Fibroblast of villous mesenchyme (primary cell): ENCODE data around the gene IGFBP4. TPM values are rescaled to one million over a fixed set of nuclear protein-coding genes. Genes with fewer than 3 reads are reported as not detected.

Source experiments
- DNase-seq: peaks from one replicate; pipeline ENCODE4 v3.0.0-alpha.2; 2010; ENCODE audit warnings: low read depth
- H3K4me3 ChIP-seq: 2 replicates; pipeline ENCODE4 v1.5.1; 2011; ENCODE audit warnings: low read depth, mild to moderate bottlenecking, low read length
- total RNA-seq: library from RNA; depleted of rRNA; stranded (reverse); fragments of >200 nt; gene quantifications from 2 replicates; pipeline ENCODE4 v1.2.3, GENCODE V29; 2012
- TF ChIP-seq, protein P1 (sequence below): IDR thresholded peaks from 2 replicates; pipeline ENCODE4 v1.5.1; 2012; ENCODE audit warnings: low read depth, mild to moderate bottlenecking, low read length; ENCODE audit not compliant: insufficient read depth

IGFBP4 gene
- total RNA-seq, 1 donor, result 225 TPM

DNA sequence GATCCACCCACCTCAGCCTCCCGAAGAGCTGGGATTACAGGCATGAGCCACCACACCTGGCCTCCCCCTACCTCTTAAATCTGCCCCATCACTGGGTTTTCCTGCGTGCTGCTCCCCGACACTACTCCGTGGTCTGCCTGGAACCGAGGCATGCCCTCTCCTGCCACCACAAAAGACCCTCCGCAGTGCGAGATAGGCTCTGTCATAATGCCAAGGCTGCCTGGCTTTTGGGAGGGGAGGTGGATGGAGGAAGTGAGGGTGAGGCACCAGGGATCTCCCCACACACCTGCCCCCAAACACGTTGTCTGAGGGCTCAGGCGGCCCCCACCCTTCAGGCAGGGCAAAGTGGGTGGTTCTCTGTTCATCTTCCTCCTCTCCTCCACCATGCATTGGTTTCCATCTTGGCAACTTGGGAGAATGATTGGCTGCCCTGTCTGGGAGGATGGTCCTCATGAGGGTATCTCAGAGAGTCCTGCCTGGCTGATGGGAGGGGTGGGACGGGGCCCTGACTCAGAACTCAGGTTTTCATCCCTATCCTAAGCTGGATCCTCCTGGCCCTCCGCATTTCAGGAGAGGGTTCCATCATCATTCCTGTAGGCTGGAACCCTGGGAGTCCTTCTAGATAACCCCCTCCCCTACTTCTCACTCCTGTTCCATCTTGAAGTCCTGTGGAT lies 23.2 kb downstream of the IGFBP4 start:
- DNase-seq, result no peak
- TF ChIP-seq, protein P1, sequence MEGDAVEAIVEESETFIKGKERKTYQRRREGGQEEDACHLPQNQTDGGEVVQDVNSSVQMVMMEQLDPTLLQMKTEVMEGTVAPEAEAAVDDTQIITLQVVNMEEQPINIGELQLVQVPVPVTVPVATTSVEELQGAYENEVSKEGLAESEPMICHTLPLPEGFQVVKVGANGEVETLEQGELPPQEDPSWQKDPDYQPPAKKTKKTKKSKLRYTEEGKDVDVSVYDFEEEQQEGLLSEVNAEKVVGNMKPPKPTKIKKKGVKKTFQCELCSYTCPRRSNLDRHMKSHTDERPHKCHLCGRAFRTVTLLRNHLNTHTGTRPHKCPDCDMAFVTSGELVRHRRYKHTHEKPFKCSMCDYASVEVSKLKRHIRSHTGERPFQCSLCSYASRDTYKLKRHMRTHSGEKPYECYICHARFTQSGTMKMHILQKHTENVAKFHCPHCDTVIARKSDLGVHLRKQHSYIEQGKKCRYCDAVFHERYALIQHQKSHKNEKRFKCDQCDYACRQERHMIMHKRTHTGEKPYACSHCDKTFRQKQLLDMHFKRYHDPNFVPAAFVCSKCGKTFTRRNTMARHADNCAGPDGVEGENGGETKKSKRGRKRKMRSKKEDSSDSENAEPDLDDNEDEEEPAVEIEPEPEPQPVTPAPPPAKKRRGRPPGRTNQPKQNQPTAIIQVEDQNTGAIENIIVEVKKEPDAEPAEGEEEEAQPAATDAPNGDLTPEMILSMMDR, result no peak
- no peak overlapping the region for H3K4me3 ChIP-seq

DNA sequence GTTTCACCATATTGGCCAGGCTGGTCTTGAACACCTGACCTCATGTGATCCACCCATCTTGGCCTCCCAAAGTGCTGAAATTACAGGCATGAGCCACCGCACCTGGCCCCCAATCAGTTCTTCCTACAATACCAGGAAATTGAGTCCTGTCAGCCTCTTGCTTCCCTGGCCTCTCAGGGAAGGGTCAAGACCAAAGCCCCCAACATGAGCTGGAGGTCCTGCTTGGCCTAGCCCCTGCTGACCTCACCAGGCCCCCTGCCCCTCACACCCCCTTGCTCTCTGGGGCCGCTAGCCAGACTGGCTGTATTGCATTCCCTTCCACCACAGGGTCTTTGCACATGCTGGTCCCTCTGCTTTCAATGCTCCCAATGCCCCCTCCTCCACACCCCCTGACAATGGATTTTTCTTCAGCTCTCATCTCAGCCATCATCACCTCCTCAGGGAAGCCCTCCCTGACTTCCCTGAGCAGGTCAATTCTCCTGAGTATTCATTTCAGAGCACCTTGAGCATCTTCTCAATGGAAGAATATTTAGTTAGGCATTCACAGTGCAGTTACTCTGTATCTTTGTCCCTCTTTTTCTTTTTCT lies 24.1 kb downstream of the IGFBP4 start:
- TF ChIP-seq, protein P1, result no peak
- no peak for DNase-seq
- no peak overlapping the region for H3K4me3 ChIP-seq

DNA sequence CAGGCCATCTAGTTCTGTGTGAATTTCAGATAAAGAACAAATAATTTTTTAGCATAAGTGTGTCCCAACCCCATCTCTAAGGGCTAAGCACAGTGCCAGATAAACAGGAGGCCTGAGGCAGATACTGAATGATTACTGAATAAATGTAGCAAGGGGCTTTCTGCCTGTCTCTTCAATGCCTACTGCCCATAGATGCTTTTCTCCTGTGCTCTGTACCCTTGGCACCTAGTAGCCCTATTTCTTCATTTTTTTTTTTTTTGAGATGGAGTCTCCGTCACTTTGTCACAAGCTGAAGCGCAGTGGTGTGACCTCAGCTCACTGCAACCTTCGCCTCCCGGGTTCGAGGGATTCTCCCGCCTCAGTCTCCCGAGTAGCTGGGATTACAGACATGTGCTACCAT lies 25.3 kb downstream of the IGFBP4 start:
- H3K4me3 ChIP-seq, result no peak overlapping the region
- DNase-seq, result no peak
- TF ChIP-seq, protein P1, result no peak

DNA sequence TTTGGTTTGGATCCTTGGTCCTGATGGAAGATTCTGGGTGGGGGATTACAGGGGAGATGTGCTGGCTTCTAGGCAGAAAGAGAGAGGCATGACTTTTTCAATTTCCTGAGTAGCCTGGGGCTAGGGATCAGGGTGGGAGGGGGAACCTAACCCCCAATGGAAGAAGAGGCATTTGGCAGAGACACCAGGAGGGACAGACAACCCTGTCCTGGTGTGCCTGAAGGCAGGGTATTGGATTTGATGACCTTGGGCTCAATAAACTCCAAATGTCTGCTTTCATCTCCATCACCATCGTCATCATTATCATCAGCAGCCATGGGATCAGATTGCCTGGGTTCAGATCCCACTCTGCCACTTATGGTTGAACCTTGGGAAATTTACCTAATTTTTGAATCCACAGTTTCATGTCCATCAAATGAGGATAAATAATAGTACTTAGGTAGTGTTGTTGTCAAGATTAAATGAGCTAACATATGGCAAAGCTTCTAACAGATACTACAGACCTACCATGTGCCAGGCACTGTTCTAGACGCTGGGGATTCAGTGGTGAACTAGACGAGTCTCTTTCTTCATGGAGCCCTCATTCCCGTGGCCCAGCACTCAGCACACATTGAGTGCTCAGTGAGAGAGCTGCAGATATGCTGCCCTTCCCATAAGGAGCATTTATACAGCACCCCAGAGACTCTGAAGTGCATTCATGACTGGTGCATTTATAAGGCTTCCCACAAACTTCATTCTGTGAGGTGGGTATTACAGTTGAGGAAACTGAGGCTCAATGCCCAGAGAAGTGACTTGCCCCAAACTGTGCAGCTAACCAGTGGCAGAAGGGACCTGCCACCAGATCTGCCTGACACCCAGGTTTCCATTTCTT lies 26.8 kb downstream of the IGFBP4 start:
- no peak overlapping the region for H3K4me3 ChIP-seq
- TF ChIP-seq, protein P1, result no peak
- no peak for DNase-seq

DNA sequence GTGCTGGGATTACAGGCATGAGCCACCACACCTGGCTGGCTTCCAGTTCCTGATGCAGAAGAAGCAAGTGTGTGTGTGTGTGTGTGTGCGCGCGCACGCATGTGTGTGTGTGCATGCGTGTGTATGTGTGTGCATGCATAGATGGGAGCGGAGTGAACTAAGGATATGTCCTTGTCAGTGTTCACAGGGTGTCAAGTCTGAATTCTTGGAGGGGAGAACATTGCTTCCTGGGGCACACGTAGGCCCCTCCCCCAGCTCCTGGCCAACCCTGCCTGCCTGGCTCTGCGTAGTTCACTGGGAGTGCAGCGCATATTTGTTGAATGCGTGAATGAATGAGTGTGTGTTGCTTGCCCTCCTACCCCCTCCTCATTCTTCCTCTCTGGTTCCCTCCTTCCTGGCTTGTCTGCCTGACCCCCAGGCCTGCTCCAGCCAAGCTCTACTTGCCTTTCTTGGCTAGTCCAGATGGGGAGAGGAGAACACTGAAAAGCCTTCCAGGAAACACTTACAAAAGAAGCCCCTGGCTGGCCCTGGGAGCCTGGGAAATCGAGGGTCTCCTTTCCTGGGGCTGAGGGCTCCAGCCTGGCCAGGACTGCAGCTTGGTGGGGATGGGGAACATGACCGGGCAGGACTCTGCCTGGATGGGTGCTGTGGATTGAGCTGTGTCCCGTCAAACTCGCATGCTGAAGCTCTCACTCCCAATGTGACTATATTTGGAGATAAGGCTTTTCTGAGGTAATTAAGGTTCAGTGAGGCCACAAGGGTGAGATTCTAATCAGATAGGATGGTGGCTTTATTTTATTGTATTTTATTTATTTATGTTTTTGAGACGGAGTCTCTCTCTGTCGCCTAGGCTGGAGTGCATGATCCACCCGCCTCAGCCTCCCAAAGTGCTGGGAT lies 27.9 kb downstream of the IGFBP4 start:
- H3K4me3 ChIP-seq, result no peak overlapping the region
- DNase-seq, result peak; percentile 77
- TF ChIP-seq, protein P1, result no peak
